GM19023 (cell line): Measurements from ENCODE around the gene DHX36.

Source experiments
- ATAC-seq: cut with Tn5 transposase; IDR thresholded peaks from one replicate; pipeline ENCODE4 v1.9.1; 2021; ENCODE audit warnings: mild to moderate bottlenecking, moderate library complexity; ENCODE audit not compliant: unreplicated experiment

The DHX36 gene

DNA sequence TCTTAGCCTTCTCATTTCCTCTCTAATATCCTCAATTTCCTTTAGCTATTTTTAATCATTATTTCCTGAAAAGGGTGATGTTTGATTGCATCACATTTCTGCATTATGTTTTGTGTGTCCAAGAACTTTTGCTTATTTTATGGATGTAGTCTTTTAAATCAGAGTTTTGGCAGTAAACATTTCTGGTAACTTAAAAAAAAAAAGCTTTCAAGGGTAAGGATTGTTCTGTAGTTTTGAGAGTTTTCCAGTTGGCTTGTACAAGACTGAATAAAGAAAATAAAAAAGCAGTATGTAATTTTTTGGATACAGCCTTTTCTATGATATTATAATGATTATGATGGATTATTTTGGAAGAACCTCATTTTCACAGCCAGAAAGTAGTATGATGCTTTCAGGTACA, 99.4 kb downstream of the DHX36 start:
- ATAC-seq, result no peak

DNA sequence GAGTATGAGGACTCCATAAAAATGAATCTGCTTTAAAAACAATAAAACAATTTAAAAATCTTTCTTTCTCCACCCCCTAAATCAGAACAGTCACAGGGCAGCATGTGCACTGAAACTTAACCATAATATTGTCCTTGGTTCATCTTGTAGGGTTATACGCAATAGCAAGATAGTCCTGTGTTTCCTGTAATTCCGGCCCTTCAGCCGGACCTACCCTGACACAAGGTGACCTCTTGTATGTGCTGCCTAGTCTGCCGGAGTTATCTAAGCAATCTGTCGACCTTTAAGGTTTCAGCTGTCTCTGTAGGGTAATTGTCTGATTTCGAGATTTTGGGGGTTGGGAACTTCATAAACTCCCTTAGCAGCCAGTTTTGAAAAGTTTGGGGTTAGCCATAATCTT, 99.9 kb downstream of the DHX36 start:
- ATAC-seq, result no peak

DNA sequence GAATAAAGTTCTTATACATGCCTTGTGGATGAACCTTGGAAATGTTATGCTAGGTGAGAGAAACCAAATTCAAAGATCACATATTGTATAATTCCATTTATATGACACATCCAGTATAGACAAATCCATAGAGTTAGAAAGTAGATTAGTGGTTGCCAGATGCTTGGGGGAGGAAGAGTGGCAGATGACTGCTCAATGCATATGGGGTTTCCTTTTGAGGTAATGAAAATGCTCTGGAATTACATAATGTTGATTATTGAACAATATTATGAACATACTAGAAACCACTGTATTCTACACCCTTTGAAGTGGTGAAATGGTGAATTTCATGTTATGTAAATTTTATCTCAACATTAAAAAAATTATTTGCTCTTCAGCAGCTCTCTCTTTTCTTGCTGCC, 100.8 kb downstream of the DHX36 start:
- ATAC-seq, result no peak
